Stimulated activated CD4-positive, alpha-beta T cell treated with anti-CD3 and anti-CD28 coated beads, Interleukin-2, amount 100 ng/mL, for 48 hours (primary cell): ENCODE measurements around the gene ATP7B.
"Not testable (repeated sequence)": the region's sequence is repeated elsewhere in the genome, so short reads cannot be mapped to it uniquely, and the experiment has no call there.

Experiments
- DNase-seq, 2 donors: peaks; one replicate each; pipeline ENCODE4 v3.0.0-alpha.2; 2020

The ATP7B gene

DNA sequence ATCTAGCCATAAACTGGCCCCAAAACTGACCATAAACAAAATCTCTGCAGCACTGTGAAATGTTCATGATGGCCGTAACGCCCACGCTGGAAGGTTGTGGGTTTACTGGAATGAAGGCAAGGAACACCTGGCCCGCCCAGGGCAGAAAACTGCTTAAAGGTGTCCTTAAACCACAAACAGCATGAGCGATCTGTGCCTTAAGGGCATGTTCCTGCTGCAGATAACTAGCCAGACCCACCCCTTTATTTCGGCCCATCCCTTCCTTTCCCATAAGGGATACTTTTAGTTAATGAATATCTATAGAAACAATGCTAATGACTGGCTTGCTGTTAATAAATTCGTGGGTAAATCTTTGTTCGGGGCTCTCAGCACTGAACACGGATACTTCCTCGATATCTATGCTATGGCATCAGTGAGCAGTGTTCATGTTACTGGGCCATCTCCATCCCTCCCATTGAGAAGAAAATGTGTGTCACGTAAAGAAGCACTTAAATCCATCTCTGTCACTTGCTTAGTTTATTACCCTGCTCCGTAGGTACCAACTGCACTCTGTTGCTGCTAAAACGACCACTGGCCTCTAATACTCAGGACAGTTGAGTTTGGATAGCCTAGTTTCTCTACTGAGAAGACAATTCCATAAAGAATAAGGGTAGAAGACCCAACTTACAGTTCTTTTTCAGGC lies 5.3 kb downstream of the ATP7B start:
- no peak for DNase-seq

DNA sequence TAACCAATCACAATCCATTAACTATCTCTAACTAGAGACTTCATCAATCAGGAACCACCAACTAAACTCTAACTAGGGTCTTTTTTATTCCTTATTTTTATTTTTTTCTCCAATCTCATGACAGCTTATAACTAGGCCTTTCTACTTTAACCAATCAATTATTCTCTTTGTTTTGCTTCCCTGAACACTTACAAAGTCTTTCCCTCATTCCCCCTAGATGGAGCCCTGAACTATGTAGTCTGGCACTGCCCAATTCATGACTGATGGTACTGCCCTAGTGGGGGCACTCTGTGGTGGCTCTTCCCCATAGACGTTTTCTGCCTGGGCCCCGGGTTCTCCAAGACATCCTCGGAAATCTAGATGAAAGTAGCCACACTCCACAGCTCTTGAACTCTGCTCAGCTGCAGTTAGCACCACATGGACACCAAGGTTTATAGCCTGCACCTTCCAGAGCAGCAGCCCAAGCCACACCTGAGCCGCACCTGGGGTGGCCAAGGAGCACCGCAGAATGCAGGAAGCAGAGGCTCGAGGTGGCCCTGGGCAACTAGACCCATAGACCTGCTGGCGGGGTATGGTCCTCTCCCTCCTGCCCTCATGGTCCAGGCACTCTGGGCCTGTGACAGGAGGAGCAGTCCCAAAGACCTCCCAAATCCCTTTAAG lies 6.6 kb downstream of the ATP7B start:
- DNase-seq: no peak

DNA sequence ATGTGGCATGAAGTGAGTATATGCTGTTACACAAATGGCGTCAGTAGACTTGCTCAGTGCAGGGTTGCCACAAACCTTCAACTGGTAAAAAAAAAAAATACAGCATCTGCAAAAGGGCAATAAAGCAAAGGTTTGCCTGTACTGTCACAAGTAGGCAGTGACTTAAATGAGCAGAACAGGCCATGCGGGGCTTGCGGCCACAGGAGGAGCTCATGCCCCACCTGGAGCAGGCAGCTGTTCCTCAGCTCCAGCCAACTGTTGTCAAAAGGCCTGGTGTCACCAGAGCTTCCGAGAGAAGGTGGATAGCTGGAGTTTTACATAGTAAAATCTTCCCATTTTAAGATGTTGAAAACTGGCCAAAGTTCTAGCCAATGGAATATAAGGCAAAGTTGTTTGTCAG lies 7.7 kb downstream of the ATP7B start:
- no peak for DNase-seq

DNA sequence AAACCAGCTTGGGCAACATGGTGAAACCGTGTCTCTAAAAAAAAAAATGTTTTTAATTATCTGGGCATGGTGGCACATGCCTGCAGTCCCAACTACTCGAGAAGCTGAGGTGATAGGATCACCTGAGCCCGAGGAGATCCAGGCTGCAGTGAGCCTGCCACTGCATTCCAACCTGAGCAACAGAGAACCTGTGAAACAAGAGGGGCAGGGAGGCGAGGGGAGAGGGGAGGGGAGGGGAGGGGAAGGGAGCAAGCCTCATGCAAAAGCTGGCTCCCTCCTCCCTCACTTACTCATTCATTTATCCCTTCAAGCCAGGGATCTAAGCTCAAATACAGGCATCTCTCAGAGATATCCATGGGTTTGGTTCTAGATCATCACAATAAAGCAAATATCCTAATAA lies 8.9 kb downstream of the ATP7B start:
- DNase-seq: no peak

DNA sequence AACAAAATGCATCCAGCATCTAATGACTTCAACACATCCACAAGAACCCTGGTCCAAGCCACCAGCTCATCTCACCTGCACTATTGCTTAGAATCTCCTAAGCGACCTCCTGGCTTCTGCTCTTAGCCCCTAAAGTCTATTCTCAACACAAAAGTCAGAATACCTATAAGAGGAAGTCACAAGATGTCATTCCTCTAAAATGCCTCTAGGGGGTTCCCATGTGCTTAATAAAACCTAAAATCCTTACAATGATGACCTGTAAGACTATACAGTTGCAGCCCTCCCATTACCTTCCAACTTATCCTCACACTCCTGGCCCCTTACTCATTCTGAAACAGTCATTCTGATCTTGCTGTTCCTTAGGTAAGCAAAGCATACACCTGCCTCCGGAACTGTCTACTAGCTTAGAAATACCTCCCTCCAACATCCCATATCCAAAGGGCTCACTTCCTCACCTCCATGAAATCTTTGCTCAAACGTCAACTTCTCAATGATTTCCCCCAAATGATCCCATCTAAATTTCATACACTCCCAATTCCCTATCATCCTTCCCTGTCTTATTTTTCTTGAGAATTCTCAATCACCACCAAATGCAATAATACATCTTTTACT lies 10.0 kb downstream of the ATP7B start:
- DNase-seq: no peak

DNA sequence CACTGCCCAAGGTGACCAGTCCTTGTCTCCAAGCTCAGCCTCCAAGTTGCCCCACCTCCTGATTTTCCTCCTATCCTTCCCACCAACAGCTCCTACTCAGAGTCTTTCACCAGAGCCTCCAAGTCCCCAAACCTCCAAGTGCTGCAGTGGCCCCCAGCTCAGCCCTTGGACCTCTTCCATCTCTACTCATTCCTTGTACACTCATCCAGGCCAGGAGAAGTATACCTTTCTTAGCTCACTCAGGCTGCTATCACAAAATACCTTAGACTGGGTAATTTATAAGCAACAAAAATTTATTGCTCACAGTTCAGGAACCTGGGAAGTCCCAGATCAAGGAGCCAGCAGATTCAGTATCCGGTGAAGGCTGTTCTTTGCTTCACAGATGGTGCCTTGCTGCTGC lies 11.3 kb downstream of the ATP7B start:
- DNase-seq: no peak

DNA sequence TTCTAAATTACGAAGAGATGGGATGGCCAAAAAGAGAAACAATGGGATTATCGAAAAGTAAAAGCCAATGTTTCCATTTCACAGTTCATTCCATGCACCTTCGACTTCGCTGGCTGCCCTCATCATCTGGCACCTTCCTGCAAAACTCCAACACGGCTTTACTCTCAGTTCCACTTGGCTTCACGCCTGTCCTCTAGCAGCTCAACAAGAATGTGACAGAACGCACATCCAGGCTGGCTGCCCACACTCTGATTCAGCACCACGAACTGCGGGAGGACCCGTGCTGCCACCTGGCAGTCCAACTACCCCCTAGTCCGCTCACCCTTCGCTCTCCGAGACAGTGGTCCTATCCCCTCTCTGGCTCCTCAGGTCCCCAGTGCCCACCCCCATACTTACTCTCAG lies 11.7 kb downstream of the ATP7B start:
- DNase-seq: no peak

DNA sequence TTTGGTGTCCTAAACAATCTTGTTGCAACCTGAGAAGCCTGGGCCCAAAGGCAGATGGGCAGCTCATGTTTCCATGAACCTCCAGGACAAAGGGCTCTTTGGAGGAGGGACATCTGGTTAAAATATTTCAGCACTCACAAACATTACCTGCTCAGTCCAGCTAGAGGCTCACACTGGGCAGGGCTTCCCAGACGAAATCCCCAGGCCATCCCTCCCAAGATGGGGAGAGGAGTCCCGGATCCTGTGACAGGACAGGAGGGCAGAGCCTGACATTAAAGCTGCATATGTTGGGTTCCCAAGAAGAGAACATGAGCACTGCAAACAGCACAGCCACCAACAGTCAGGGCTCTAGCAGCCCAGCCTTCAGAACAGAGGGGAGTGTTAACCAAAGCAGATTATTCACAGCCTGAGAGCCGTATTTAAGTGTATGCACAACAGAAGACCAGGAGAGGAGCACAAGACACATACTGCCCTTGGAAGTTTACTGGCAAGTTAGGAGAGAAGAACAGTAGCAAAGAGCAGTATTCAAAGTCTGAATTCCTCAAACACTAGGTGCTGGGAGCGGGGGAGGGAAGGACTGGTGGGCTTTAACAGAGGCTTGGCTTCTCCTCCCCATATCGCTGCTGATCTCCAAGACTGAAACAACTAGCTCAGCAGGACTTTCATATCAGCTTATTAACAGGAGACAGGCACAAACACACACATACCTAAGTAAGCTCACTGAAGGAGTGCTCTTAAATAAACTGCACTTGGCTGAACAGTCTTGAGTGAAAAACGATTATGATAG lies 12.3 kb downstream of the ATP7B start:
- no peak for DNase-seq

DNA sequence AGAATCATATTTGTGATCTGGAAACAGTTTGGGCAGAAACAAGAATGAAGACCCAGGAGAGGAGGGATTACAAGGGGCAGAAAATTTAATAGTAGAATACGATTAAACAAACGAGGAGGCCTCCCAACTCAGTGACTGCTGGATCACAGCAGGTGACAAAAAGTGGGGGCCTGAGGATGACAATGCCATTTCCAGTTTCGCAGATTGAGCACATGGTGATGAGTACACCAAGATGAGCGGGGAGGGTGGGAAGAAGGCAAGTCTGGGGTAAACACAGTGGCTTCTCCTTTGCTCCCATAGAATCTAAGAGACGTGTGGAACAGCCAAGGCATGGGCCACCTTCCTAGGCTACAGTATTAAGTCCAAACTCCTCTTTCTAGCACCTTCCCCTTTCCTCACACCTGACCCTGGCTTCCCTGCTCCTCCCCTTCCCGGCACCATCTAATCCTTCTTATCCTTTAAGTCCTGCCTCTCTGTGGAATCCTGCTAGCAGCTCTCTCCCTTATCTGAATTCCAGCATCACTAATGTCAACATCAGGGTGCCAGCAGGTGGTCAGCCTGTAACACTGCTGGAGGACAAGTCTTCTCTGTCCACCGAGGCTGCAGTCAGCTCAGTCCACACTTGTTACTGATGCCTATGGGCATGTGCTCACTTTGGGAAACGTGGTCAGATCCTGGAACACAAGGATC lies 13.5 kb downstream of the ATP7B start:
- no peak for DNase-seq

DNA sequence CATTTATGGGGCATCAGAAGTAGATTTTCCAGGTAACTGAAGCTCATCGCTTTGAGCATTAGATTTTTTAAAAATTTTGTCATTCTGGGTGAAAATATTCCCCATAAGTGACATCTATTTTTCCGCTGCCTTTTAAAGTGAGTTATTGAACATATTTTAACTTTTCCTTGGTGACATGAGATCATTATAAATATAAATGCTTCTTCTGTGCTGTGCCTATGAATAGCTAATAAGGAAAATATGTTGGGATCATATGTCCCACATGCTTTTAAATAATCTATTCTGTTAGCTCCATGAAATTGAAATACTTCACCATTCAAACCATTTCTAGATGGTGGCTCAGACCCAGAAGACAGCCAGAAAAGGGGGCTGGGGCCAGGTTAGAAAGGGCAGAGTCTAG lies 14.1 kb downstream of the ATP7B start:
- DNase-seq: no peak

DNA sequence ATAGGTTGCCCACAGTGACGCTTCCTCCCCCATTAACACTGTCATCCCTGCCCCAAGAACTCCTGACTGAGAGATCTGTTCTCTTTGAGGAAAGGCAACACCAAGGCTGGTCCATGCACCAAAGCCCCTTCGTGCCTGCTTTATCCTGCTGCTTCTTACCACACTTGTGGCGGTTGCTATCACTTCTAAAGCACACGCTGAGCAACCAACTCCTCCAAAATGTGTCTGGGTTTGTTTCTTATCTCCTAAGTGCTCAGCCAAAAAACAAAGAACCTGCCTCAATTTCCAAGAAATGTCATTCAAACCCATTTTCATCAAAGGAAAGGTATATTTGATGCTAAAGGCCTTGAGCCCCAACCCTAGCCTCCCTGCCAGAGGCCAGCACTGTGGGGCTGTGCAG lies 14.6 kb downstream of the ATP7B start:
- DNase-seq: no peak

DNA sequence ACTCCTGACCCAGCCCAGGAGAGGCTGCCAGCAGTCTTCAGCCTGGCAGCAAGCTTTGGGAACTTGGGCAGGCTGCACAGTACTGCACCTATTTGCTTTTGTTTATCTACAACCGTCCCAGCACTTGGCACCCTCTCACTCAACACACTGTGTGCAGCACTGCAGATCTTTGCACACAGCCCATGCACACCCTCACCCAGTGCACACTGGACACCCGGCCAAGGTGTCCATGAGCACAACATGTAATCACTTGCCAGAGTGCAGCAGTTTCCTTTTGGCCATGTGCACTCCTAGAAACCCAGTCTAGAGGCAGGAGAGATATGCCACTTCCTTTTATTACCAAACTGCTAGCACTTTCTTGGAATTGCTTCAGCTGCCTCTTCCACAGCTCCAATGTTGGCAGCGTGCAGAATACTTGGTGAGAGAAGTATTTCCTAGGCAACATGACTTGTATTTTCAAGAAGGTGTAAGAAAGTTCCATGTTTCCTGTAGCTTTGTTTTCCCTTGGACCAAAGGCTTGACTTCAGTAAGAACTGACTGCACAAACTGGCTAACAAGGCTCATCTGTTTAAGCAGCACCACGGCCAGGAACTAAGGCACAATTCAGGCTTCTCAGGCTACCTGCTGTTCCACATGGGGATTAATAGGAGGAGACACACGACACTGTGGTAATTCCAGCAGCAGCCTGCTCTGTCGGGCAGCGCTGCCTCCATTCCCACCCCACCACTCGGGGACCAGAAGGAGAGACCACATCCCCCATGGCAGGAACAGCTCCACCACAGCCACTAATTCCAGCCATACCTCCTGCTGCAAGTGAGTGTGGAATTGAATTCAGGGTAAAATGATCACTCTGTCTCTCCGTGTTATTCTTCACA lies 15.3 kb downstream of the ATP7B start:
- no peak for DNase-seq

DNA sequence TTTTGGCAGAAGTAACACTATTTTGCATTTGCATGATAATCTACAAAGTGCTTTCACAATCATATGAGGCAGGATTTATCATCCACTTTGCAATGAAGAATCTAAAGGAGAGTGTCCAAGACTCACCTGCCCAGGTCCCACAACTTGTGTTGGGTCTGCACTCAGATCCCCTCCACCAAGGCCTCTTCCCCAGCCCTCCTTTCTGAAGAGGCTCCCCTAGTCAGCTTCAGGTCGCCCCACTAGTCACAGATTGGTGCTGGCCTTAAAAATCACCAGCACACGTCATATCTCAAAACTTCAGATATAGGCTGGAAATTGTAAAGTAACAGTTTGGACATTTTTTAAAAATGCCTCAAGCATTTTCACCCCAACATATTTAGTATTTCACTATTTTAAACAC lies 17.5 kb downstream of the ATP7B start:
- DNase-seq: no peak

DNA sequence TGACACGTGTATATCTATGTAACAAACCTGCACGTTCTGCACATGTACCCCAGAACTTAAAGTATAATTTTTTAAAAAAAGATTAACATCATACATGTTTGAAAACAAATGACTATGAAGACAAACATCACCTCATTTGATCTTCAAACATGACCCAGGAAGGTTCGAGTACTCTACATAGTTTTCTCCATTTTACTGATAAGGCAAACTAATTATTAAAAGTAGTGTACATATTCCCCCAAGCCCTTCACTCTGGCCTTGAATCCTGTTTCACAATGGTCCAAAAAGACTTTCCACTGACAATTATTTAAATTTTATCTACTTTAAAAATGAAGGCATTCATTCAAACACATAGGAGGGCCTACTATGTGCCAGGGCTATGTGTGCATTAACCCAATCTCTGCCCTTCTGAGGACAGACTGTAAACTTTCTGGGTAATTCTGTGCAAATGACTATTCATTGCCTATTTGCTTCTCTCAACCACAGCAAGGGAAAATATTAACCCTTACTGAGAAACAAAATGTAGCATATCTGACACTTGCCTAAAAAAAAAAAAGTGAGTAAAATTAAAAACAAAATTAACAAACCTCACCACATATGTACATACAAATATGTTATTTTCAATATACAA lies 22.1 kb downstream of the ATP7B start:
- DNase-seq: no peak

DNA sequence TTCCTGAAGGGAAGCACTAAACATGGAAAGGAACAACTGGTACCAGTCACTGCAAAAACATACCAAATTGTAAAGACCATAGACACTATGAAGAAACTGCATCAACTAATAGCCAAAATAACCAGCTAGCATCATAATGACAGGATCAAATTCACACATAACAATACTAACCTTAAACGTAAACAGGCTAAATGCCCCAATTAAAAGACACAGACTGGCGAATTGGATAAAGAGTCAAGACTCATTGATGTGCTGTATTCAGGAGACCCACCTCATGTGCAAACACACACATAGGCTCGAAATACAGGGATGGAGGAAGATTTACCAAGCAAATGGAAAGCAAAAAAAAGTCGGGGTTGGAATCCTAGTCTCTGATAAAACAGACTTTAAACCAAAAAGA lies 26.3 kb downstream of the ATP7B start:
- DNase-seq: not testable (repeated sequence)

DNA sequence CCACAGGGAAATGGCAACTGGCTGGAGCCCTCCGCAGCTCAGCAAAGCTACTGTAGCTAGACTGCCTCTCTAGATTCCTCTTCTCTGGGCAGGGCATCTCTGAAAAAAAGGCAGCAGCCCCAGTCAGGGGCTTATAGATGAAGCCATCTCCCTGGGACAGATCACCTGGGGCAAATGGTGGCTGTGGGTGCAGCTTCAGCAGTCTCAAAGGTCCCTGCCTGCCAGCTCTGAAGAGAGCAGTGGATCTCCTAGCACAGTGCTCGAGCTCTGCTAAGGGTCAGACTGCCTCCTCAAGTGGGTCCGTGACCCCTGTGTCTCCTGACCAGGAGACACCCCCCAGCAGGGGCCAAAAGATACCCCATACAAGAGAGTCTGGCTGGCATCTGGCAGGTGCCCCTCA lies 28.0 kb downstream of the ATP7B start:
- DNase-seq: not testable (repeated sequence)

DNA sequence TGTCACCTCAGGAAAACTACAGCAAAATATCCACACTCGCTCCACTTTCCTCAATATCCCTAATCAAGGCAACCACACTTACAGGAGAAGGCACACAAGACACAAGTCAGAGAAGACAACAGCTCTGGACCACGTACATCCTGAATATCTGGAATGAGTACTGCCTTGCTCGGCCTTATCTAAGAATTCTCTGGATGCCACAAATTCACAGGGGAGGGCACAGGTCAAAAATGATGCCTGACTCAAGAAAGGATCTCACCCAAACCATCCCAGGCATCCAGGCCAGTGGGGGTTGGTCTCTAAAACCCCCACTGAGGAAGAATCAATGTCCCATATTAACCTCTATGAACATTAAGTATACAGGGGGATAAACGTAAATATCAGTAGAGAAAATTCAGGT lies 29.9 kb downstream of the ATP7B start:
- DNase-seq: no peak

DNA sequence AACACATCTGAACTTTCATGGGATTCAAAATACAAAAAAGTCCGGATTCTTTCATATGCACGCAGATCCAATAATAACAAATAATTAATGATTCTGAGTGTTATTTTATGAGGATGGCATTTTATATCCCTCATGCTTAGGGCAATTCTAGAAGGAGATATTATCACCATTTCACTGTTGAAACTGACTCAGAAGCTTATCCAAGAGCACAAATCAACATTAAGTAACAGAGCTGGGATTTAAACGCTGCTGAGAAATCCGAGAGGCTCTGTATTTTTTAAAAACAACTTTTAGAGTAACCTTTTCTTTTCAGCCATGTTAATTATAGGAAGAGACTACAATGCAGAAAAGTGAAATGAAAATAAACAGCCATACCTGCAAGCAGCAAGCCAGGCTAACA lies 30.3 kb downstream of the ATP7B start:
- no peak for DNase-seq

DNA sequence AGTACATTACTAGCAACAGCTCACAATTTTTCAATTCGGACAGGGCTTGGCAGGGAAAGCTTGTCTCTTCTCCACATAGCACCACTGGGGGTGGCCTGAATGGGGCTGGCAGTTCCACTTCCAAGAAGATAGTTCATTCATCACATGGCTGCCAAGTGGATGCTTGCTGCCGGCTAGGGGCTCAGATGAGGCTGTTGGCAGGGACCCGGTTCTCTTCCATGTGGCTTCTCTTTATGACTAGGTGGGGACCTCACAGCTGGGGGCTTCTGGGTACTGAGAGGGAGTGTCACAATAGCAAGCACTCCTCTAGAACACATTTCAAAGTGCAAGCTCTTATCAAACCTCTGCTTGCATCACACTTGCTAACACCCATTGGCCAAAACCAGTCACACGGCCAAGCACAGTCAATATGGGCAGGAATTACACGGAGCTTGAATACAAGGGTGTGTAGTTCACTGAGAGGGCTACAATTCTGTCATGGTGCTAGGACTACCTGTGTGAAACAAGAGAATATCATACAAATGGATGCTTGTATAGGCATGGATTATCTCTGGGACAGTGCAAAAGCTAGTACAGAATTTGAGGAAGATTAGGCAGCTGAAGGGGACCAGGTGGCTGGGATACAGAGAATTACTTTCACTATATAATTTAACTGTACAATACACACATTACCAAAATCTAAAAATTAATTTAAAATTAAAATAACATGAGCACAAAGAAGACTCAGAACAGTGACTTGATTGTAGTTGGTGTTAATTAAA lies 32.3 kb downstream of the ATP7B start:
- DNase-seq: no peak

DNA sequence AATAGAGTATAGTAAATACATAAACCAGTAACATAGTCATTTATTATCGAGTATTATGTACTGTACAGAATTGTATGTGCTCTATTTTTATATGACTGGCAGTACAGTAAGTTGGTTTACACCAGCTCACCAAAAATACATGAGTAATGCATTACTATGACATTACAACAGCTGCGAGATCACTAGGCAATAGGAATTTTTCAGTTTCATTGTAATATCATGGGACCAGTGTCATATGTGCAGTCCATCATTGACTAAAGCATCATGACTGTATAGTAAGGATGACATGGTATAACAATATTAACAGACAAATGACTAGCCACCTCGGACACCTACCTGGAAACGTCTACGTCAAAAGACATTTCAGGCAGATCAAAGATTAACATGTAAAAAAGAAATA lies 33.6 kb downstream of the ATP7B start:
- no peak for DNase-seq

DNA sequence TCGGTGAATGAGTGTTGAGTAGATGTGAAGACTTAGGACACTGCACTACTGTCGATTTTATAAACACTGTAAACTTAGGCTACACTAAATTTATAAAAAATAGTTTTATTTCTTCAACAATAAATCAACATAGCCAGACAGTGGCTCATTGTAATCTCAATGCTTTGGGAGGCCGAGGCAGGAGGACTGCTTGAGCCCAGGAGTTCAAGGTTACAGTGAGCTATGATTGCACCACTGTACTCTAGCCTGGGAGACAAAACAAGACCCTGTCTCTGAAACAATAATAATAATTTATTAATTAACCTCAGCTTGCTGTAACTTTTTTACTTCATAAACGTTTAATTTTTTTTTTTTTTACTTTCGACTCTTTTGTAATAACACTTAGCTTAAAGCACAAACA lies 34.4 kb downstream of the ATP7B start:
- DNase-seq: no peak
